Prostate gland (tissue), 2 donors: ENCODE data around the gene ZNF70. TPM values are rescaled to one million over a fixed set of nuclear protein-coding genes. Genes with fewer than 3 reads are reported as not detected.

Experiments used
- DNase-seq: peaks from one replicate; pipeline ENCODE4 v3.0.0-alpha.2; 2019; ENCODE audit warnings: low spot score
- H3K27ac ChIP-seq, 2 donors: fragments of 200-600 bp; sonication (generic); 2 replicates each; pipeline ENCODE4 v1.5.1; 2017 to 2019
- H3K27me3 ChIP-seq: fragments of 200-600 bp; sonication (generic); replicated peaks from 2 replicates; pipeline ENCODE4 v1.5.1; 2019; ENCODE audit not compliant: insufficient read depth
- H3K36me3 ChIP-seq, 2 donors: fragments of 200-600 bp; sonication (generic); 1 replicate in 1 of 2; 2 replicates in 1 of 2; pipeline versions ENCODE4 v1.5.1 to v1.8.1; 2017 to 2019
- H3K4me1 ChIP-seq: fragments of 200-600 bp; sonication (generic); replicated peaks from 2 replicates; pipeline ENCODE4 v1.5.1; 2019
- H3K4me3 ChIP-seq, 2 donors: fragments of 200-600 bp; sonication (generic); 2 replicates each; pipeline ENCODE4 v1.5.1; 2017 to 2019
- H3K9me3 ChIP-seq: fragments of 200-600 bp; sonication (generic); 2 replicates; pipeline ENCODE4 v1.5.1; 2017
- CTCF ChIP-seq, 4 experiments: fragments of 200-600 bp in 2 of 4; fragments of 450-650 bp in 2 of 4; sonication (generic) in 2 of 4; IDR thresholded peaks; 1 replicate in 3 of 4; 2 replicates in 1 of 4; pipeline ENCODE4 v1.5.1; 2016 to 2019; ENCODE audit warnings: antibody characterized with exemption in 4 of 4, mild to moderate bottlenecking in 2 of 4, moderate library complexity in 2 of 4
- POLR2A ChIP-seq: fragments of 450-650 bp; IDR thresholded peaks from one replicate; pipeline ENCODE4 v1.6.1; 2016; ENCODE audit warnings: antibody characterized with exemption, mild to moderate bottlenecking
- POLR2AphosphoS5 ChIP-seq: sonication (generic); formaldehyde crosslinking; IDR thresholded peaks from one replicate; pipeline ENCODE4 v1.6.1; 2017; ENCODE audit warnings: antibody characterized with exemption
- WGBS: methylation state at CpG from one replicate; pipeline ENCODE4 v1.1.5; 2018; 5-methylcytosine and 5-hydroxymethylcytosine counted together
- intact Hi-C: fragments of 100-400 bp; cut with DNase I; formaldehyde crosslinking; loops from one replicate; pipeline ENCODE4 v1.14.2; 2022
- total RNA-seq, 2 donors: library from RNA; depleted of rRNA; stranded (reverse); fragments of >200 nt; gene quantifications; one replicate each; pipeline ENCODE4 v1.1.0, GENCODE V29; 2016

The ZNF70 gene
- 1 to 10 TPM; 5.2 to 8.1 TPM for total RNA-seq

DNA sequence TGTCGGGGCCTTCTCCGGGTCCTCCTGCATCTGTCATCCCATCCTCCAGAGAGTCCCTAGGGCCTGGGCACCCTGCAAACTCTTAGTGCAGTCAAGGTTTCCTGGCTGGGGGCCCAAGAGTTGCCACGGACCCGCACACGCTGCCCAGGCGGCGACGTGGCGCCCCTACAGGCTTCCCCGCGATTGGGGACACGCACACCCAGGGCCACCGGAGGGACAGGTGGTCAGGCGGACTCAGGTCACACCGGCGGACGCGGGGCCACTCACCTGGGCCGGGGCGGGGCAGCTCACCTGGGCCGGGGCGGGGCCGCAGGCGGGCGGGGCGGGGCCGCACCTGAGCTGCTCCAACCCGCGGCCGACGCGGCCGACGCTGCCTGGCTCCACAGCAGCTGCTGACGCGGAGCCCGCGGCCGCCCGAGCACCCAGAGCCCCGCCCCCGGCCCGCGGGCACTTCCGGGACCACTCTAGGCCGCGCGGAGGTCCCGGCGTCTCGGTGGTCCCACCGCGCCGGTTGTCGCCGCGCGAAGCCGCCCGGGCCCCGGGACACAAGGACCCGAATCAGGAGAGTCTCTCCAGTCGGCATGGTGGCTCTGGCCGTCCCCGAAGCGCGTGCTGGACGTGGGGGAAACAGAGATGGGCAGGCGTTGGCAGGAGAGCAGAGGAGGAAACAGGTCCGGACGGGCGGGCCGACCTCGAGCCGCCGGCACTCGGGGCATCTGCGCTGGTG lies at the start of gene ZNF70:
ZNF70 (minus strand) TSS at position 399 of the 727 bp plus-strand sequence. CDS start 5,972 bp downstream, outside the sequence.
- Histone ChIP-seq H3K36me3 (no peaks in the 10 kb centered on the region), H3K4me1 (peaks cover 2% of the 10 kb centered on the region), H3K4me3 (peak within 1 kb of the TSS; percentile 66 to 80), H3K9me3 (no peaks in the 10 kb centered on the region), H3K27me3 (no peaks in the 10 kb centered on the region), H3K27ac (peak within 1 kb of the TSS; percentile 90 to 92)
- intact Hi-C loops = no loop called here
- TF ChIP-seq CTCF (IDR thresholded peaks at IDR 0.05) (peak in 1 of 4 experiments; percentile 5), POLR2A (peak; percentile 46), POLR2AphosphoS5 (peak; percentile 32)
- WGBS = 0% methylated on average over 31 of the region's 78 CpGs
- peak; percentile 92 for DNase-seq

GRCh38 chr22:23796461-23796860 lies 45.5 kb upstream of the ZNF70 start:
- Histone ChIP-seq H3K4me3 (no peak overlapping the region), H3K27me3 (no peaks in the 10 kb centered on the region), H3K4me1 (peaks cover 6% of the 10 kb centered on the region), H3K27ac (no peak overlapping the region), H3K36me3 (peaks cover 6 to 7% of the 10 kb centered on the region in 2 donors), H3K9me3 (no peaks in the 10 kb centered on the region)
- 54% methylated on average over 5 of the region's 5 CpGs for WGBS
- intact Hi-C loops = no loop called here
- no peak for DNase-seq
- no peak for TF ChIP-seq POLR2A
- no peak for TF ChIP-seq CTCF (IDR thresholded peaks at IDR 0.05)
- no peak for TF ChIP-seq POLR2AphosphoS5

GRCh38 chr22:23793326-23793725 lies 42.4 kb upstream of the ZNF70 start:
- Histone ChIP-seq H3K4me3 (no peak overlapping the region), H3K36me3 (no peaks in the 10 kb centered on the region), H3K27me3 (no peaks in the 10 kb centered on the region), H3K4me1 (peaks cover 6% of the 10 kb centered on the region), H3K9me3 (no peaks in the 10 kb centered on the region), H3K27ac (no peak overlapping the region)
- DNase-seq = no peak
- no peak for TF ChIP-seq POLR2A
- no peak for TF ChIP-seq CTCF (IDR thresholded peaks at IDR 0.05)
- no peak for TF ChIP-seq POLR2AphosphoS5
- WGBS = 94% methylated on average over 8 of the region's 8 CpGs
- intact Hi-C loops = no loop called here

DNA sequence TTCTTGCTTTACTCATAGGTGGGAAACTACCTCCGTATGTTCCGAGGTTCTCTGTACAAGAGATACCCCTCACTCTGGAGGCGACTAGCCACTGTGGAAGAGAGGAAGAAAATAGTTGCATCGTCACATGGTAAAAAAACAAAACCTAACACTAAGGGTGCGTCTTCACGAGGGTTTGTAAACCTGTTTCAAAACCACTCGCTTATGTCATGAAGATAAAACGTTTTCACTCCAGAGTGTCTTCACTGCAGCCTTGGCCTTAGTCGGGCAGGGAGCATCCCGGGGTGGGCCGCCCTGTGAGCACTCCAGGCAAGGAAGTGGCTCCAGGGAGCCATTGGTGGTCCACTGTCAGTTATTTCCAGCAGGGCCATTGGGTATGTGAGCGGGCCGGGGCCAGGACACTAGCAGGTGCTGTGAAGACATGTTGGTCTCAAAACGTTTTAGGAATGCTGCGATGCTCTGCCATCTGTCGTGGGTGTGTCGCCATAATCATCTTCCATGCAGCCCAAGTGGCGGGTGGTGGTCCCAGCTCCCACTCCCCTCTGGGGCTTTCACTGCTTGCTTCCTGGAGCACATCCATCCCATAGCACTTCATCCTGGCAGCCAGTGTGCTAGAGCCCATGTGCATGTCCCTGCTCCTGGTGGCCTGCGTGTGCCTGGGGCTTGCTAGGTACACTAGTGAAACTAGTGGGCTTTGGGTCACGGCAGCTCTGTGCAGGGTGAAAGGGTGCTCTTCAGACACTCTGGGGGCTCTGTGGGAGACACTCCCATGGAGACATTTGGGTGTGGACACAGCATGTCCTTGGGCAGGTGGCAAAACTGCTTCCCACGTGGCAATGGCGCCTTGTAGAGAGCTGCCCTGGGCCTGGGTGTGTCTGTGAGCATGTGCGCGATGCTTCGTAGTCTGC lies 41.1 kb upstream of the ZNF70 start:
- Histone ChIP-seq H3K9me3 (no peaks in the 10 kb centered on the region), H3K27me3 (no peaks in the 10 kb centered on the region), H3K36me3 (no peaks in the 10 kb centered on the region), H3K4me1 (peaks cover 6% of the 10 kb centered on the region), H3K27ac (peak overlapping the region in 1 of 2 donors; percentile 38), H3K4me3 (no peak overlapping the region)
- no peak for DNase-seq
- TF ChIP-seq POLR2AphosphoS5 (no peak), POLR2A (no peak), CTCF (IDR thresholded peaks at IDR 0.05) (no peak)
- WGBS = 75% methylated on average over 25 of the region's 25 CpGs
- intact Hi-C loops = no loop called here
